GM12878 (cell line): ENCODE measurements around the gene SNAI1. TPM values are rescaled to one million over a fixed set of nuclear protein-coding genes. Genes with fewer than 3 reads are reported as not detected.
A peak's percentile ranks its signal among the peaks of the same experiment; 100 is the strongest.

ENCODE experiments used
- ATAC-seq: fragments of 200-7000 bp; cut with Tn5 transposase; 3 replicates; pipeline ENCODE4 v1.9.1; 2020; ENCODE audit warnings: mild to moderate bottlenecking, moderate library complexity
- BruUV-seq: library from RNA; stranded (reverse); fragments of 400-500 nt; replicated peaks from 2 replicates; lab custom pipeline; 2021; lab: Mats Ljungman, UMichigan
- CTCF ChIA-PET: fragments of 300-600 bp; sonication (Branson Sonifier 250); formaldehyde crosslinking; extraction: SDS; loops from one replicate; lab custom pipeline; 2021; ENCODE audit warnings: inconsistent platforms; lab: Yijun Ruan, JAX
- POLR2A ChIA-PET: fragments of 350-600 bp; formaldehyde crosslinking; extraction: SDS; loops from one replicate; lab custom pipeline; 2021; ENCODE audit warnings: inconsistent platforms; lab: Charles Lee
- RAD21 ChIA-PET: fragments of 300-600 bp; sonication (Branson Sonifier 250); formaldehyde crosslinking; loops from one replicate; lab custom pipeline; 2023; ENCODE audit warnings: antibody characterized with exemption; ENCODE audit not compliant: unreplicated experiment; lab: Charles Lee
- SMC1A ChIA-PET: fragments of 300-600 bp; sonication (Branson Sonifier 250); formaldehyde crosslinking; loops from one replicate; lab custom pipeline; 2023; ENCODE audit not compliant: unreplicated experiment, uncharacterized antibody; lab: Charles Lee
- DNase-seq: peaks from one replicate; pipeline ENCODE4 v3.0.0-alpha.2; 2011; ENCODE audit warnings: low read depth, low spot score
- FAIRE-seq: peaks from 3 replicates; lab custom pipeline; 2011; peaks lifted over from hg19 to GRCh38; lab: Jason Lieb, UNC
- H2AFZ ChIP-seq: 2 replicates; pipeline ENCODE4 v1.6.0; 2011; ENCODE audit warnings: low read depth, low read length, control low read depth; ENCODE audit not compliant: control insufficient read depth
- H3K27ac ChIP-seq: 2 replicates; pipeline ENCODE4 v1.5.1; 2011; ENCODE audit warnings: control low read depth; ENCODE audit not compliant: control insufficient read depth, insufficient read depth
- H3K27me3 ChIP-seq, 2 experiments: replicated peaks in 1 of 2; 2 replicates each; pipeline versions ENCODE4 v1.6.0 to v1.6.1; 2011; ENCODE audit warnings: low read length in 1 of 2; ENCODE audit not compliant: control insufficient read depth in 2 of 2, insufficient read depth in 2 of 2
- H3K36me3 ChIP-seq, 2 experiments: 2 replicates each; pipeline ENCODE4 v1.5.1; 2011; ENCODE audit warnings: low read length in 1 of 2; ENCODE audit not compliant: control insufficient read depth in 2 of 2, insufficient read depth in 2 of 2
- H3K4me1 ChIP-seq: 2 replicates; pipeline ENCODE4 v1.6.1; 2011; ENCODE audit warnings: mild to moderate bottlenecking, low read length, moderate library complexity, mixed read lengths; ENCODE audit not compliant: control insufficient read depth, insufficient read depth
- H3K4me2 ChIP-seq: 2 replicates; pipeline ENCODE4 v1.6.0; 2011; ENCODE audit warnings: control low read depth; ENCODE audit not compliant: control insufficient read depth, insufficient read depth
- H3K4me3 ChIP-seq: fragments of 200-600 bp; sonication (generic); 2 replicates; pipeline ENCODE4 v1.5.1; 2016
- H3K79me2 ChIP-seq: 2 replicates; pipeline ENCODE4 v1.6.0; 2011; ENCODE audit warnings: low read length; ENCODE audit not compliant: control insufficient read depth, insufficient read depth
- H3K9ac ChIP-seq: 2 replicates; pipeline ENCODE4 v1.8.0; 2011; ENCODE audit warnings: low read length, control low read depth, mixed read lengths; ENCODE audit not compliant: control insufficient read depth, insufficient read depth
- H3K9me3 ChIP-seq: replicated peaks from 3 replicates; pipeline ENCODE4 v1.5.1; 2011; ENCODE audit warnings: mild to moderate bottlenecking, low read length; ENCODE audit not compliant: control insufficient read depth, insufficient read depth
- H4K20me1 ChIP-seq: 2 replicates; pipeline ENCODE4 v1.6.0; 2011; ENCODE audit not compliant: control insufficient read depth, insufficient read depth
- CBX3 ChIP-seq: fragments of 200-600 bp; sonication (generic); IDR thresholded peaks from 2 replicates; pipeline ENCODE4 v1.6.1; 2016; ENCODE audit warnings: low read depth, borderline replicate concordance
- DPF2 ChIP-seq: fragments of 450-650 bp; IDR thresholded peaks from 2 replicates; pipeline ENCODE4 v1.6.1; 2017; ENCODE audit warnings: mild to moderate bottlenecking
- ESRRA ChIP-seq: IDR thresholded peaks from 2 replicates; pipeline ENCODE4 v1.6.1; 2012; ENCODE audit warnings: mild to moderate bottlenecking, low read length, improper control_type of control experiment
- IKZF1 ChIP-seq: fragments of 450-650 bp; conservative IDR thresholded peaks from 2 replicates; pipeline ENCODE4 v1.6.1; 2017; ENCODE audit warnings: antibody characterized with exemption, mild to moderate bottlenecking
- KDM1A ChIP-seq: fragments of 200-600 bp; sonication (generic); IDR thresholded peaks from 2 replicates; pipeline ENCODE4 v1.6.1; 2016; ENCODE audit warnings: borderline replicate concordance
- MEF2B ChIP-seq: fragments of 450-650 bp; IDR thresholded peaks from 2 replicates; pipeline ENCODE4 v1.6.1; 2018; ENCODE audit warnings: mild to moderate bottlenecking, moderate library complexity; ENCODE audit not compliant: partially characterized antibody, poor library complexity, severe bottlenecking
- MYB ChIP-seq: fragments of 150-350 bp; IDR thresholded peaks from 2 replicates; pipeline ENCODE4 v1.6.1; 2014; ENCODE audit warnings: mild to moderate bottlenecking, low read depth, low read length, borderline replicate concordance
- POU2F2 ChIP-seq: IDR thresholded peaks from 3 replicates; pipeline ENCODE4 v1.6.1; 2011; ENCODE audit warnings: low read depth, mild to moderate bottlenecking, low read length, borderline replicate concordance
- TBL1XR1 ChIP-seq: IDR thresholded peaks from 2 replicates; pipeline ENCODE4 v1.6.1; 2012; ENCODE audit warnings: low read depth, low read length, improper control_type of control experiment
- TCF7 ChIP-seq: IDR thresholded peaks from 2 replicates; pipeline ENCODE4 v1.6.1; 2014; ENCODE audit warnings: antibody characterized with exemption, borderline replicate concordance
- ZNF622 ChIP-seq: fragments of 450-650 bp; IDR thresholded peaks from 2 replicates; pipeline ENCODE4 v1.6.1; 2017; ENCODE audit warnings: mild to moderate bottlenecking, inconsistent platforms
- WGBS: methylation state at CpG from one replicate; pipeline ENCODE4 v1.1.6; 2016; ENCODE audit warnings: low lambda C conversion rate; ENCODE audit not compliant: insufficient replicate concordance, insufficient coverage; ENCODE audit errors: missing lambda C conversion rate; 5-methylcytosine and 5-hydroxymethylcytosine counted together
- in situ Hi-C: fragments of 300-500 bp; cut with MboI; formaldehyde crosslinking; loops from 9 replicates; pipeline ENCODE4 v1.14.3; 2018; ENCODE audit warnings: mixed read lengths
- intact Hi-C: fragments of 100-400 bp; cut with micrococcal nuclease; formaldehyde crosslinking; loops from one replicate; pipeline ENCODE4 v1.14.2; 2022; ENCODE audit not compliant: unreplicated experiment
- polyA plus RNA-seq, 11 experiments: library from polyadenylated mRNA; depleted of rRNA in 4 of 11; unstranded in 6 of 11; stranded (reverse) in 5 of 11; fragments of >200 nt; fragmentation: Nextera tagmentation in 4 of 11; fragmentation: Illumina TruSeq in 1 of 11; extraction: Ambion mirVana in 4 of 11; extraction: Trizol in 1 of 11; gene quantifications; 1 replicate in 1 of 11; 2 replicates in 10 of 11; pipeline versions ENCODE4 v1.2.1 to v1.2.3, GENCODE V29; 2011 to 2016; ENCODE audit warnings: inconsistent platforms in 2 of 11, missing spikeins in 2 of 11, low read depth in 1 of 11
- total RNA-seq, 4 experiments: library from RNA; depleted of rRNA in 3 of 4; stranded (reverse); fragments of >200 nt in 3 of 4; fragmentation: Illumina TruSeq in 1 of 4; extraction: Trizol in 1 of 4; gene quantifications; 2 replicates each; pipeline versions ENCODE4 v1.2.1 to v1.2.3, GENCODE V29; 2013 to 2021
- TF ChIP-seq, protein P1 (sequence below): fragments of 450-650 bp; IDR thresholded peaks from 2 replicates; pipeline ENCODE4 v1.6.1; 2017; ENCODE audit warnings: mild to moderate bottlenecking, moderate library complexity
- TF ChIP-seq, protein P2 (sequence below): fragments of 450-650 bp; IDR thresholded peaks from 2 replicates; pipeline ENCODE4 v1.6.1; 2016; ENCODE audit warnings: mild to moderate bottlenecking
- TF ChIP-seq, protein P3 (sequence below): fragments of 450-650 bp; IDR thresholded peaks from 2 replicates; pipeline ENCODE4 v1.6.1; 2016; ENCODE audit warnings: mild to moderate bottlenecking

SNAI1 gene
- total and polyA plus RNA-seq, 10 of the 15 experiments (the other 5 are each of a cell fraction or from before 2014, with no cell fraction given), result 0.11 to 0.79 (median 0.24) TPM; not detected in 2

DNA sequence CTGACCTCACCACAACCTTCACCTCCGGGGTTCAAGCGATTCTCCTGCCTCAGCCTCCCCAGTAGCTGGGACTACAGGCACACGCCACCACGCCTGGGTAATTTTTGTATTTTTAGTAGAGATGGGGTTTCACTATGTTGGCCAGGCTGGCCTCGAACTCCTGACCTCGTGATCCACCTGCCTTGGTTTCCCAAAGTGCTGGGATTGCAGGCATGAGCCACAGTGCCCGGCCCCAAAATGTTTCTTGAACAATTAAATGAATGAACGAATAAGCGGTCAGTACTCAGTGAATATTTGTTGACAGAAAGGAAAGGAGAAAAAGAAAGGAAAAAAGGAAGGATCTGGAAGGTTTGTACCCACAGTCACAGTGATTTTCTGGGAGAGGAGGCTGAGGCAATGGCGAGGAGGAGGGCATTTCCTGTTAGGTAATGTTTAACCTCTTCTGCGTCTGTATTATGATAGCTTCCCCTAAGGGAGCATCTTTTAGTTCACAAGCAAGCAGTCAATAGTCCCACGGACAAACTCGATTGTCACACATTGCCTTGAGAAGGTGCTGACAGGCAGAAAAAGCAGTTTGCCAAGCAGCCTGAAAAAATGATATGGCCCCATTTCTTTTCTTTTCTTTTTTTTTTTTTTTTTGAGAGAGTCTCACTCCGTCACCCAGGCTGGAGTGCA, 17.9 kb downstream of the SNAI1 start (continued):
- TF ChIP-seq, protein P1, sequence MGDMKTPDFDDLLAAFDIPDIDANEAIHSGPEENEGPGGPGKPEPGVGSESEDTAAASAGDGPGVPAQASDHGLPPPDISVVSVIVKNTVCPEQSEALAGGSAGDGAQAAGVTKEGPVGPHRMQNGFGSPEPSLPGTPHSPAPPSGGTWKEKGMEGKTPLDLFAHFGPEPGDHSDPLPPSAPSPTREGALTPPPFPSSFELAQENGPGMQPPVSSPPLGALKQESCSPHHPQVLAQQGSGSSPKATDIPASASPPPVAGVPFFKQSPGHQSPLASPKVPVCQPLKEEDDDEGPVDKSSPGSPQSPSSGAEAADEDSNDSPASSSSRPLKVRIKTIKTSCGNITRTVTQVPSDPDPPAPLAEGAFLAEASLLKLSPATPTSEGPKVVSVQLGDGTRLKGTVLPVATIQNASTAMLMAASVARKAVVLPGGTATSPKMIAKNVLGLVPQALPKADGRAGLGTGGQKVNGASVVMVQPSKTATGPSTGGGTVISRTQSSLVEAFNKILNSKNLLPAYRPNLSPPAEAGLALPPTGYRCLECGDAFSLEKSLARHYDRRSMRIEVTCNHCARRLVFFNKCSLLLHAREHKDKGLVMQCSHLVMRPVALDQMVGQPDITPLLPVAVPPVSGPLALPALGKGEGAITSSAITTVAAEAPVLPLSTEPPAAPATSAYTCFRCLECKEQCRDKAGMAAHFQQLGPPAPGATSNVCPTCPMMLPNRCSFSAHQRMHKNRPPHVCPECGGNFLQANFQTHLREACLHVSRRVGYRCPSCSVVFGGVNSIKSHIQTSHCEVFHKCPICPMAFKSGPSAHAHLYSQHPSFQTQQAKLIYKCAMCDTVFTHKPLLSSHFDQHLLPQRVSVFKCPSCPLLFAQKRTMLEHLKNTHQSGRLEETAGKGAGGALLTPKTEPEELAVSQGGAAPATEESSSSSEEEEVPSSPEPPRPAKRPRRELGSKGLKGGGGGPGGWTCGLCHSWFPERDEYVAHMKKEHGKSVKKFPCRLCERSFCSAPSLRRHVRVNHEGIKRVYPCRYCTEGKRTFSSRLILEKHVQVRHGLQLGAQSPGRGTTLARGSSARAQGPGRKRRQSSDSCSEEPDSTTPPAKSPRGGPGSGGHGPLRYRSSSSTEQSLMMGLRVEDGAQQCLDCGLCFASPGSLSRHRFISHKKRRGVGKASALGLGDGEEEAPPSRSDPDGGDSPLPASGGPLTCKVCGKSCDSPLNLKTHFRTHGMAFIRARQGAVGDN, result 0 out of 2 replicates have a peak, but pooled peaks have one; percentile 30

DNA sequence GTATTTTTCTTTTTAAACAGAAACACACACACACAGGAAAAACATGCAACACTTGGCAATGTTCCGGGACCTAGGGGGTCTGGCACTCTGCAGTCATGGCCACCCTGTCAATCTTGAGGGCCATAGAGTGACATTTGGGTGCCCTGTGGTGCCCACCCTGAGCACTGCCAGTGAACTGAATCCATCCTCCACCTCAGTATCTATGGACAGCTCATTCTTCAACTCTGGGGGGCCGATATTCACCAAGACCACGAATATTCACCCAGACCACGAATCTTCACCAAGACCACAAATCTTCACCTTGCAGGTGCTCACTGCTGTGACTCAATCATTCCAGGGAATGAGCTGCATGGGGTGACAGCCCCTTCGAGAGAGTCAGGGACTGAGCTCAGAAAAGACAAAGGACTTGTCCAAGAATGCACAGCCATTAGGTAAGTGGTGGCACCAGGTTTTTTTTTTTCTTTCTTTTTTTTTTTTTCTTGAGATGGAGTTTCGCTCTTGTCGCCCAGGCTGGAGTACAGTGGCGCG, 19.1 kb downstream of the SNAI1 start:
- ChIA-PET RAD21 (interaction anchor here (0.7 to 4.5 kb wide), 5 partner anchors 21 to 95 kb away, joined by 3 to 40 read pairs (median 3); no protein-coding TSS in a partner anchor), CTCF (interaction anchor here (0.8 to 3.1 kb wide), 4 partner anchors 11 to 69 kb away, joined by 4 to 19 read pairs (median 10); no protein-coding TSS in a partner anchor), SMC1A (interaction anchor here (0.6 to 1.1 kb wide), 4 partner anchors 20 to 1523 kb away, joined by 3 to 6 read pairs (median 3); no protein-coding TSS in a partner anchor), POLR2A (interaction anchor here (0.6 to 1.0 kb wide), 7 partner anchors 12 to 1052 kb away, joined by 3 to 5 read pairs (median 3); no protein-coding TSS in a partner anchor)
- H2AFZ ChIP-seq, result no peak overlapping the region; the same call in 1 of the 2 replicates
- H3K4me2 ChIP-seq, result no peak overlapping the region
- H3K9me3 ChIP-seq, result no peaks in the 10 kb centered on the region
- BruUV-seq, result no TSS peak
- no peak overlapping the region for H3K27ac ChIP-seq
- H3K79me2 ChIP-seq, result no peaks in the 10 kb centered on the region
- ATAC-seq (no peak), FAIRE-seq (no peak), DNase-seq (no peak)
- peaks cover 13% of the 10 kb centered on the region for H3K4me1 ChIP-seq
- intact Hi-C loops, result no loop called here
- TF ChIP-seq POU2F2 (no peak), DPF2 (no peak), MEF2B (no peak), TBL1XR1 (no peak), CBX3 (no peak), MYB (no peak), TCF7 (no peak), KDM1A (no peak), ZNF622 (no peak), IKZF1 (no peak), ESRRA (no peak)
- TF ChIP-seq, protein P2, sequence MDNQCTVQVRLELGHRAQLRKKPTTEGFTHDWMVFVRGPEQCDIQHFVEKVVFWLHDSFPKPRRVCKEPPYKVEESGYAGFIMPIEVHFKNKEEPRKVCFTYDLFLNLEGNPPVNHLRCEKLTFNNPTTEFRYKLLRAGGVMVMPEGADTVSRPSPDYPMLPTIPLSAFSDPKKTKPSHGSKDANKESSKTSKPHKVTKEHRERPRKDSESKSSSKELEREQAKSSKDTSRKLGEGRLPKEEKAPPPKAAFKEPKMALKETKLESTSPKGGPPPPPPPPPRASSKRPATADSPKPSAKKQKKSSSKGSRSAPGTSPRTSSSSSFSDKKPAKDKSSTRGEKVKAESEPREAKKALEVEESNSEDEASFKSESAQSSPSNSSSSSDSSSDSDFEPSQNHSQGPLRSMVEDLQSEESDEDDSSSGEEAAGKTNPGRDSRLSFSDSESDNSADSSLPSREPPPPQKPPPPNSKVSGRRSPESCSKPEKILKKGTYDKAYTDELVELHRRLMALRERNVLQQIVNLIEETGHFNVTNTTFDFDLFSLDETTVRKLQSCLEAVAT, result 0 out of 2 replicates have a peak, but pooled peaks have one; percentile 22
- TF ChIP-seq, protein P3, sequence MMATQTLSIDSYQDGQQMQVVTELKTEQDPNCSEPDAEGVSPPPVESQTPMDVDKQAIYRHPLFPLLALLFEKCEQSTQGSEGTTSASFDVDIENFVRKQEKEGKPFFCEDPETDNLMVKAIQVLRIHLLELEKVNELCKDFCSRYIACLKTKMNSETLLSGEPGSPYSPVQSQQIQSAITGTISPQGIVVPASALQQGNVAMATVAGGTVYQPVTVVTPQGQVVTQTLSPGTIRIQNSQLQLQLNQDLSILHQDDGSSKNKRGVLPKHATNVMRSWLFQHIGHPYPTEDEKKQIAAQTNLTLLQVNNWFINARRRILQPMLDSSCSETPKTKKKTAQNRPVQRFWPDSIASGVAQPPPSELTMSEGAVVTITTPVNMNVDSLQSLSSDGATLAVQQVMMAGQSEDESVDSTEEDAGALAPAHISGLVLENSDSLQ, result peak; percentile 27; the same call in 1 of the 2 replicates
- no peaks in the 10 kb centered on the region for H3K36me3 ChIP-seq
- 52% methylated on average over 9 of the region's 9 CpGs for WGBS
- no peaks in the 10 kb centered on the region for H4K20me1 ChIP-seq
- no peaks in the 10 kb centered on the region for H3K27me3 ChIP-seq
- H3K9ac ChIP-seq, result no peak overlapping the region
- in situ Hi-C loops, result no loop called here
- no peak overlapping the region for H3K4me3 ChIP-seq
